Fibroblast of peridontal ligament (primary cell): ENCODE measurements around the gene GSDMA.

Experiments used
- DNase-seq: peaks from one replicate; pipeline ENCODE4 v3.0.0-alpha.2; 2010; ENCODE audit errors: extremely low read depth

Gene GSDMA

DNA sequence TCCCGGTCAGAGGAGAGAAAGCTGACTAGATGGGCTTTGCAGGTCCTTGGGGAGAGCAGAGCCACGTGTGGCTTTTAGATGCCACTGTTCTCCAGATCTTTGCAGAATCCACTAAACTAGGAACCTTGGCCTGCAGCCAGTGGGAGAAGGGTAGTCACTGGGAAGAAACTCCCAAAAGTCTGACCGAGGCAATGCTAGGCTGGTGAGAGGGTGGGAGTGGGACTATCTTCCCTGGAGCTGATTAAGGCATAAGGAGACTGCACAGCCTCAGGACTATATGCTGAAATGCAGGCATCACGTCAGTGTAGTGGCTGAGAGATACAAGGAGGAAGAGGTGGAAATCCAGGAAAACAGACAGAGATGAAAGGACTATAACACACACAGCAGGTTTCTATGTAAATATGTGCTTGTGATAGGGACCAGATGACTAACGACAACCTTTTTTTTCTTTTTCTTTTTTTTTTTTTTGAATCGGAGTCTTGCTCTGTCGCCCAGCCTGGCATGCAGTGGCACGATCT is 2.2 kb upstream of the GSDMA start:
- peak; percentile 4 for DNase-seq

DNA sequence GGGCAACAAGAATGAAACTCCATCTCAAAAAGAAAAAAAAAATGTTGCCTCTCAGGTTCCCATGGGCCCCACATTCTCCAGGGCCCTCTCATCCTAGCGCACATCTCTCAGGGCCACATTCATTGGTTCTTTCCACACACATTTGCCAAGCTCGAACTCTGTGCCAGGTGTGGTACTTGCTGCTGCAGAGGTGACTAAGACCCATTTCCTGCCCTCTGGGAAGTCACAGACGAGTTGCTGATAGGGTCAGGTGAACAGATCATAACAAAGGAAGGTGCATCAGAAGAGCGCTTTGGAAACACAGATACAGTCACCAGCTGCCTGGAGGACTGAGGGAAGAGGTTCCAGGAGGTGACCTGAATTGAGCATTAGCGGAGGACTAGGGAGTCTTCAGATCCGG is 1.0 kb downstream of the GSDMA start:
- no peak for DNase-seq

DNA sequence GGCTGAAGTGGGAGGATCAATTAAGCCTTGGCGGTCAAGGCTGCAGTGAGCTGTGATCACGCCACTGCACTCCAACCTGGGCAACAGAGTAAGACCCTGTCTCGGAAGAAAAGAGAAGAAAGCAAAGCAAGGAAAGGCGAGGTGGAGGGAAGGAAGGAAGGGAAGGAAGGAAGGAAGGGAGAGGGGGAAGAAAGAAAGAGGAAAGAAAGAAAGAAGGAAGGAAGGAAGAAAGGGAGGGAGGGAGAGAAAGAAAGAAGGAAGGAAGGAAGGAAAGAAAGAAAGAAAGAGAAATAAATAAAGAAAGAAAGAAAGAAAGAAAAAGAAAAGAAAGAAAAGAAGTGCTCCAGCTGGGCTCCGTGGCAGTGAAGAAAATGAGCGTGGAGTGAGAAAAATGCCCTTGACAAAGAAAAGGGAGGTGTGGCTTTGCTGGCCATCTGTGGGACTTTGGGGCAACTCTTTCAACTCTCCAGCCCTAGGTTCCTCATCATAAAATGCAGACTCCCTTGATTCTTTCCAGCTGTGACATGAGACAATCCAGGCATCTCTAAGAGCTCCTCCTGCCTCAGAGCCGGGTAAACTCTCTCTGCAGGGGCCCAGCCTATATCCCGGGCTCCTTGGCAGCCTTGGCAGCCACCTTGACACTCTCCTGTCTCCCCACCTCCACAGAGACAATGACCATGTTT is 2.4 kb downstream of the GSDMA start:
- peak; percentile 6 for DNase-seq

DNA sequence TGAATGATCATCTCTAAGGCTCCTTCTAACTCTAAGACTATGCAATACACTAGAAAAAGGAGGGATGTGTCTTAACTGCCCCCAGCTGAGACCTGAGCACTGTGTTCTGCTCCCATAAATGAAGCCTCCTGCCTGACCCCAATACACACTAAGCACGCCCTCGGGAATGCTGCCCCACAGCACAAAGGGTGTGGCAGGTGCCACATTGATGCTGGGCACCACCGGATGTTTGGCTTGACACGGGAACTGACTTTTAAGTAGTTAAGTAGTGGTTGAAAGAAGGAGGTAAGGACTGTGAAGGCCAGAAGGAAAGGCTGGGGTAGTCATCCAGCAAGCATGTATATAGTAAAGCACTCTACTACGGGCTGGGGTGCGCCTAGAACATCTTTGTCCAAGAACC is 4.0 kb downstream of the GSDMA start:
- DNase-seq, result no peak

DNA sequence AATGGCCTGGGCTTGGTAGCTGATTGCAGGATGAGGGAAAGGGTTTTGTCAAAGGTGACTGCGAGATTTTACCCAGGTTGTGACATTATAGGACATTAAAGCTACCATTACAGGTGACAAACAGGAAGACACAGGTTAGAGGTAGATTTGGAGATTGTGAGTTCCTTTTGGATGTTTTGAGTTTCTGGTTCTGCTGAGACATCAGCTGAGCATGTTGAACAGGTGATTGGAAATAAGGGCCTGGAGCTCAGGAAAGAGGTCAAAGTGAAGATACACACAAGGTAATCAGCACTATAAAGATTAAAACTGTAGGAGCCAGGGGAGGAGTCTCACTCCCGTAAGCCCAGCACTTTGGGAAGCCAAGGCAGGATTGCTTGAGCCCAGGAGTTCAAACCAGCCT is 6.0 kb downstream of the GSDMA start:
- no peak for DNase-seq

DNA sequence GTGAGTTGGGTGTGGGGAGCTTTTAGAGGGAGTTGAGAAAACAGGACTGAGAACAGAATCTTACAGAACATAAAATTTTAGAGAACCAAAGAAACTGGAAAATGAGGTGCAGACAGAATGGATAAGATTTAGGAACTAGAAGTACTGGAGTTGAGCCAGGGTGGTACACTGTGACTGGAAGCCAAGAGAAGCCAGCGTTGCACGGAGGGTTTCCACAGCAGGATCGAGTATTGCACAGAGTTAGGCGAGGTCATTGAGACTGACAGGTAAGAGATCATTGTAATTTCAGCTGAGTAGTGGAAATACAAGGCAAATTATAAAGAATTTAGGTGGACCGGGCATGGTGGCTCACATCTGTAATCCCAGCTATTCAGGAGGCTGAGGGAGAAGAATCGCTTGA is 6.6 kb downstream of the GSDMA start:
- no peak for DNase-seq

DNA sequence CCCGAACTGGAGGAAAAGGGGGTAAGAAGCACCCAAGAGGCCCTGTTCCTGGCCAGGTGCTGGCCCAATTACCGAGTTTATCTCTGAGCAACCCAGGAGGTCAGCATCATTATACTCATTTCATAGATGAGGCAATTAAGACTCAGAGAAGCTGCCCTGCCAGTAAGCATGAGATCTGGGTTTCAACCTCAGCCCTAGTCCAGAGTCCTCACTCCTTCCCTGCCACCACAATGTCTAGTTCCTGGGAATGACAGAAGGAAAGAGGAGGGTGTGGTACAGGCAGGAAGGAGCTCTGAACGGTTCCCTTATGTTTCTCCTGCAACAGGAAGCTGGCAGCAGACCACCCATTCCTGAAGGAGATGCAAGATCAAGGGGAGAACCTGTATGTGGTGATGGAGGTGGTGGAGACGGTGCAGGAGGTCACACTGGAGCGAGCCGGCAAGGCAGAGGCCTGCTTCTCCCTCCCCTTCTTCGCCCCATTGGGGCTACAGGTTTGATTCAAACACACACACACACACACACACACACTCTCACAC is 7.4 kb downstream of the GSDMA start:
- no peak for DNase-seq

DNA sequence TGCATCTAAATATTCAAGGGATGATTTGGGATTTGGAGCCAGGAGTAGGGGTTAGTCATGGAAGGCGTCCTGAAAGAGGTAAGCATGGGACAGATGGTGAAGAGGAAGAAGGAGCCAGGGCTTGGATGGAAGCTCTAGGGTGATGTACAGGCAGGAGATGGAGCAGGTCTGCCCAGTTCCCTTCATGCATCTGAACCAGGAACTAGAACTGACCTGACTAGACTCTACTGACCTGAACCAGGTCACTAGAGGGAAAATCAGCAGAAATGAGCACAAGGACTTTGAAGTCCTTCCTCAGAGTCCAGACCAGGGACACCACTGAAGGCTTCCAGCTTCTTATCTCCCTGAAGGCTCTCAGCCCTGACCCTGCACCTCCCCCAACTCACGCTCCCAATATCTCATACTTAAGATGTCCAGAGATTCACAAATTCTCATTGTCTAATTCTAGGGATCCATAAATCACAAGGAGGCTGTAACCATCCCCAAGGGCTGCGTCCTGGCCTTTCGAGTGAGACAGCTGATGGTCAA is 8.3 kb downstream of the GSDMA start:
- DNase-seq, result no peak

DNA sequence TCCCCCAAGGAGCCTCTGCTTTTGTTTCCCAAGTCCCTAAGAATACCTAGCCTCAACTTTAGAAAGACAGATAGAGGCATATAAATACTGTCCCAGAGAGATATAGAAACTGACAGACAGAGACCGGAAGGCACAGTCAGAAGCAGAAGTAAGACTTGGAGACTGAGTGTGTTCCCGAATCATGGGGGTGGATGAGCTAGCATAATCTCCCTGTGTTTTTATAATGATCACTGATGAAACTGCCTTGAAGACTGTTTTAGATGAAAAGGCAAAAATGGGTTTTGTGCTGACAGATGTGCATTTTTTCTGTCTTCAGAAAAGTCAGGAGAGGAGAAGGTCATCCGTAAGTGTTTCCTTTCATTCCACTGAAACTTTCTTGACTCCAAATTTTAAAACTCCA is 9.5 kb downstream of the GSDMA start:
- peak; percentile 20 for DNase-seq

DNA sequence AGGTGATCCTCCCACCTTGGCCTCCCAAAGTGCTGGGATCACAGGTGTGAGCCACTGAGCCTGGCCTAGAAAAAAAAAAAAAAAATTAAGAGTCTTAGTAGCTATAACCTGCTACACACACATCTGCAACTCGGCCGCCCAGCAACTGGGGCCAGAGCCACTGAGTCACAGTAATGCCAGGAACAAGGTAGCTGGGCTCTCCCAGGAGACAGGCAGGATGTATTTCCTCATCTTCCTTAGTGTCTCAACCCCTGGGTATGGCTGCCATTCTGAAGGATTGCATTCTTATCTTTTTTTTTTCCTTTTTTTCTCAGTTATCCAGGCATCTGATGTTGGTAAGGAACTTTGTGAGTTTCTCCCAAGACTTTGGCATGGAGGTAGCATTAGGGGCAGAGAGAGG is 10.7 kb downstream of the GSDMA start:
- DNase-seq, result no peak

DNA sequence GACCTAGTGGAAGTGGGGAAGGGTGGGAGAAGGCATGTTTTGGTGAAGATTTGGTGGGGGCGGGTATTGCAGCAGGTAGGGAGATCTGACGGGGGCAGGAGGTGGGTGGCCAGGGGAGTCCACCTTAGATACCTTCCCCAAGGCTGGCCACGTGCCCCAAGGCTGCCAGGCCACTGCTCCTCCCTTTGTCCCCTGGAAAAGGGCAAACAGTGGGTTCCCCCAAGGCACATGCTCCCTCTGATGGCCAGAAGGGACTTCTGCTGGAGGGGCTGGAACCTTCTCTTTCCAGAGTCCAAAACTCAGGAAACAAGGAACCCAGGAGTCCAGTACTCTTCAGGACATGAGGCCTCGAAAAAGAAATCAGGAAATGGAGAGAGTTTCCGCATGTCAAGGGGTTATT is 11.6 kb downstream of the GSDMA start:
- no peak for DNase-seq

DNA sequence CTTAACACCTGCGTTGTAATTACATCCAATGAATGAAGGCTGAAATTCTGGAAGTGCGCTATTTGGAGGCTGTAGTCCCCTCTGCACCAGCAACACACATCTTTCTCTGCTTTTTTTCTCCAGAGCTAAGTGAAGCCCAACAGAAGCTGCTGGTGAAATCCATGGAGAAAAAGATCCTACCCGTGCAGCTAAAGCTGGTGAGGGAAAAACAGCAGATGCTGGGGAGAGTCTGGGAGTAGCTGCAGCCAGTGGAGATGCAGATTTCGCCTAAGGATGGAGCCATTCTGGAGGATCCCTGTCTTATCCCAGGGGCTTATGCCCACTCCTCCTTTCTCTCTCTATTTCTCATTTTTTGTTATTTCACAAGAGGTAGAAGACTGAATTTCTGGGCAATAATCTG is 13.0 kb downstream of the GSDMA start:
- DNase-seq, result no peak

DNA sequence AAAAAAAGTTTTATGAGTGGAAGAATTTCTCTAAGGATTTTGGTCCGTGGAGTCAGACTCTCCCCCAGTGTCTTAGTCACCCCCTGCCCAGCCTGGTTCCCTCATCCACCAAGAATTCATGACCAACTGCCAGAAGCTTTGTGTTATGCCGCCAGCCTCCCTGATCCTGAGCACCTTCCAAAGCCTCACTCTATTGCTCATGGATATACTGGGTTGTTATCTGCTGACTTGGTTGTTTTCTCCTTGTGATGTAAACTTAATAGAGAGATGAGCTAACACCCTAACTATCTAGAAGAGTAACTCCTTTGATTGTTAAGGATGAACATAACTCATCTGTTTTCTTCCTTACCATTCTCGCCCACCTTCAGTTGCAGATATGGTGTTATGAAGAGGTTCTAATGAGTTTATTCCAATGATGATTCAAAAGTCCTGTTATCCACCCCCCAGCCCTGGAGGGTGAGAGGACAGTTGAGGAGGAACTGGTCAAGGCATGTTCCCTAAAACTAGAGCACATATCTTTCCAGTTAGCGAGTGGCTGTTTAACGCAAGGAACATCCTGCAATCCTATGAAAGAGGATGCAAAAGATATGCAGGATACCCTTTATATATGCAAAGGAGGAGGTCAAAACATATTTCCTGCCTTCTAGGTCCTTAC is 16.3 kb downstream of the GSDMA start:
- DNase-seq, result peak; percentile 72

DNA sequence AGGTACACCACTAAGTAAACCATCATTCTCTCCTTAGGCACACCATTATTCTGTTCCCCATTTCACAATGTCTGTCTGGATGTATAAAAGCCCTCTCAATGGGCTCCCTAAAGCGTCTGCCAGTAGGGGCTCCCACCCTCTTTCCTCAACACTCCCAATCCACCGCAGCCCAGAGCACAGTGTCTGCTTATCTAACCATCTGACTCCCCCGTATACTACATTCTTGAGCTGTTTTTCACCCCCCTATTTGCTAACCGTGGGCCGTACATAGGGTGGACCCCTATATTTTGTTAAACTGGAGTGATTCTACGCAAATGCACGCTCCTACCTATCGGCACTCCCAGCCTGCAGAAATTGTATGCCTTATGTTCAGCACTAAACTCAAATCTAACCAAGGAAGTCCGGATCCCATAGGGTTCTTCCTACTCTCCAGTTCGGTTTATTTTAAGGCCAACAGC is 17.1 kb downstream of the GSDMA start:
- DNase-seq, result no peak

DNA sequence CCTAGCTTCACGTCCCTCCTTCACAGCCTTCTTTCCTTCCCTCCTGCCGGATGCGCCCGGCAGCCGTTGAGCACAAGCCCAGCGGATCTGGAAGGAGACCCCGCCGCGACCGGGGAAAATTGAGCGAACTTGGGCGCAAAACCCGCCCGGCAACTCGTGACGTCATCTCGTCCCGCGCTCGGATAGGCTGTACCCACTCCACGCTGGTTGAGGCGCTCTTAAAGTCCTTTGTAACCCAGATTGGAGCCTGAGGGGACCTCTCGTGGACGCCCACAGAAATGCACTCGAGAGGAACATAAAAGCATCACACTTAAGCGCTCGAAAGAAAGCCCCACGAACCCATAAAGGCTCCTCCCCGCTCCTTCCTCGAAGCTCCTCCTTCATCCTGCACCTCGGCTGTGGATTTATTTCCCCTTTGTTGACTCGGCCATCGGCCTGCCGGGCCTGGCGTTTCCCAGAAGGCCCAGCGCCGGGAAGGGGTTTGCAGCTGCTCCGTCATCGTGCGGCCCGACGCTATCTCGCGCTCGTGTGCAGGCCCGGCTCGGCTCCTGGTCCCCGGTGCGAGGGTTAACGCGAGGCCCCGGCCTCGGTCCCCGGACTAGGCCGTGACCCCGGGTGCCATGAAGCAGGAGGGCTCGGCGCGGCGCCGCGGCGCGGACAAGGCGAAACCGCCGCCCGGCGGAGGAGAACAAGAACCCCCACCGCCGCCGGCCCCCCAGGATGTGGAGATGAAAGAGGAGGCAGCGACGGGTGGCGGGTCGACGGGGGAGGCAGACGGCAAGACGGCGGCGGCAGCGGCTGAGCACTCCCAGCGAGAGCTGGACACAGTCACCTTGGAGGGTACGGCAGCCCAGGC is 17.8 kb downstream of the GSDMA start, which contains the start of gene PSMD3:
Gene PSMD3 (plus strand): TSS at position 457 of the 856 bp plus-strand sequence. CDS start 164 bp downstream, at position 621.
- DNase-seq, result peak; percentile 100

DNA sequence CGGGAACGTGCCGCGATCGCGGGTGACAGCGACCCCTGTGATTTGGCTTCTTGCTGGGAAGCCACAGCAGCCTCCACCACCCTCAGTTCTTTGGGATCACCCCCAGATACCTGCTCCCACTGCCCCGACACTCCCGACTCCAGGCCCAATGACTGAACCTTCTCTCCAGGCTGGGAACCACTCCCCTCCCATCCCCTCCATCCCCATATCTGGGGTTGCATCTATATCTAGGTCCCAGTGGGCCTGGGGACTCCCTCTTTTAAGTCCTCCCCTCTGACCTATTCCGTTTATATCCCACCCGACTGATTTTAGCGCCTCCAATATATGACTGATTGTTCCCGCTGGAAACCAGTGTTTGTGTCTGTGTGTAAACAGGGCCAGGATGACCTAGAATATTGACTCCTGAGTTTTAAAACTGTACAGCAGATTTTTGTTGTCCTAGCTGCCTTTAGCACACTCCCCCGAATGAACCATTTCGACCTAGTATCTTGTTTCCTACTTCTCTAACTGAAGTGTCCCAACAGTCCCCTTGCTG is 18.5 kb downstream of the GSDMA start:
- DNase-seq, result peak; percentile 5

DNA sequence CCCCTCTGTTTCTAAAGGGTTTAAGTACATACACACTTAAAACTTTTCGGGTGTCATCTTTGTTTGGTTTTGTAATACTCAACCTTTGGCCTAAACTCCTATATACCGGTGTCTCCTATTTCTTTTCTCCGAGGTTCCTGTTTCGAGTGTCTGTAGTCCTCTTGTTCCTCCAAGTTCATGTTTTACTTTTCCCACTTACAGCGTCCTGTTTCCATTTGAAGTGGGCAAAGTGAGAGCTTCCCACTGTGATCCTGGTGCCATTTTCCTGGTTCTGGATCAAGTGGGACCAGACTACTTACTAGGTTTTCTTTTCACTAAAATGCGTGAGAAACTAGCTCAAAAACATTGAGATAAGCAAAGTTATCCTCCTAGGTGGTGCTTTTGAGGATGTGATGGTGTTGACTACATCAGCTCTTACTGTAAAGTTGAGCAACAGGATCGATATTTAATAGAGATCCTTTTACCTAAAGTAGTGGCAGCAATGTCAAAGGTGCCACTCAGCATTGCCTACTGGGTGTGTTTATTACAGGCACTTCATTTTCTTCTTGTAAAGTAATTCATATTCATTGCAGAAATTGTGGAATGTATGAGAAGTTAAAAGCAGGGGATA is 19.1 kb downstream of the GSDMA start:
- DNase-seq, result no peak

DNA sequence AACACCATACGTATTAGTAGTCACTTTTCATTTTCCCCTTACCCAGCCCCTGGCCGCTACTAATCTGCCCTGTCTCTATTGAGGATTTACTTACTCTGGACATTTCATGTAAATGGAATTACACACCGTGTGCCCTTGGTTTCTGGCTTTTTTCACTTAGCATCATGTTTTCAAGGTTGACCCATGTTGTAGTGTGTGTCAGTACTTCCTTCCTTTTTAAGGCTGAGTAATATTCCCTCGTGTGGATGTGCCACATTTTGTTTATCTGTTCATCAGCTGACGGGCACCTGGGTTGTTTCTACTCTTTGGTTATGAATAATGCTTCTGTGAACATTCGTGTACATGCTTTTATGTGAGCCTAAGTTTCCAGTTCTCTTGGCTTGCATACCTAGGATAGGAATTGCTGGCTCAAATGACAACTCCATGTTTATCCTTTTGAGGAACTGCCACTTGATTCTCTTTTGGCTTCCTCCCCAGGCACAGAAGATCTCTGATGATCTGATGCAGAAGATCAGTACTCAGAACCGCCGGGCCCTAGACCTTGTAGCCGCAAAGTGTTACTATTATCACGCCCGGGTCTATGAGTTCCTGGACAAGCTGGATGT is 25.5 kb downstream of the GSDMA start:
- no peak for DNase-seq

DNA sequence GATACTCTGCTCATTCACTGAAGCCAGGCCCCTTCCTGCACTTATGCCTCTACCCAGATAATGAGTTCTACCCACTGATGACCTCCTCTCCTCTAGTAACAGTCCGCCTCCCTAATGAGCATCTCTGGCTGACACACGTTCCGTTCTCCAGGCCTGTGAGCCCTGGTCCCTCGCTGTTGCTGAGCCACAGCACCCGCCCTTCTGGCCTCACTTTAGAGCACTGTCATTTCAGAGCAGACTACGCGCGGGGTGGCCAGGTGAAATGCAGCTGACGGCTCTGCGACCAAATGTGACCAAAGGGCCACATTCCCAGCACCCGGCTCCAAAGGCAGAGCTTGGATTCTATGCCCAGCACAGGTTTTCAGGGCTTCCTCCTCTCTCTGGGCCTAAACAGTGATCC is 31.6 kb downstream of the GSDMA start:
- no peak for DNase-seq

DNA sequence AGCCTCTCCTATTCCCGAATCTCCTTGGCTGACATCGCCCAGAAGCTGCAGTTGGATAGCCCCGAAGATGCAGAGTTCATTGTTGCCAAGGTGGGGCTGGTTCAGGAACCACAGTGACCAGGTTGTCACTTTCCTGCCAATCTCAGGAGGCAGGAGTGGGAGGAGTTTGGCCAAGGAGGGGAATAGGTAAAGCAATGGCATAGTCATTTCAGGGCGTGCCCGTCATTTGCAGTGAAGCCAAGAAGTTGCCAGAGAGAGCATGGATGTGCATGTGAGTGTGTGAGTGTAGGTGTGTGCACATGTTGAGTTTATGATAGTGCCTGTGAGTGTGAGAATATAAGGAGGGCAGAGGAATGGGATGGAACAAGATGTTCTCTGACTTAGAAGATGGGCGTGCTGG is 32.6 kb downstream of the GSDMA start:
- DNase-seq, result no peak

DNA sequence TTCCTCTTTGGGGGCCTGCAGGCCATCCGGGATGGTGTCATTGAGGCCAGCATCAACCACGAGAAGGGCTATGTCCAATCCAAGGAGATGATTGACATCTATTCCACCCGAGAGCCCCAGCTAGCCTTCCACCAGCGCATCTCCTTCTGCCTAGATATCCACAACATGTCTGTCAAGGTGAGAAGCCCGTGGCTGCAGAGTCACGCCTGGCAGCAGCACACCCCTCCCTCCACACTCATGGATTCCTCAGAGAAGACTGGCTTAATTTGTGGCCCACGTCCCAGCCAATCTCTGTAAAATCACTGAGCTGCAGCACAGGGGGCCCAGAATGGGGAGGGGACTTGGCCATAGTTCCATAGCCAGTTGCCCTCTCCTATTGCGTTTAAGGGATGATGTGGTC is 33.4 kb downstream of the GSDMA start:
- no peak for DNase-seq
